ENCODE measurements around the gene CLEC16A. TPM values are rescaled to one million over a fixed set of nuclear protein-coding genes. Genes with fewer than 3 reads are reported as not detected.
A peak's percentile ranks its signal among the peaks of the same experiment; 100 is the strongest.

The CLEC16A gene
- total and polyA plus RNA-seq, 2 experiments from 2014 or later = 17.5 to 26.8 TPM

GRCh38 chr16:11084876-11085485 lies 140.6 kb downstream of the CLEC16A start:
- Histone ChIP-seq H3K27me3 (no peaks in the 10 kb centered on the region), H3K27ac (peak overlapping the region; percentile 82), H3K36me3 (no peaks in the 10 kb centered on the region), H3K9me3 (ENCODE audit: low read depth) (no peaks in the 10 kb centered on the region), H3K4me1 (ENCODE audit: low read depth) (peaks cover 21% of the 10 kb centered on the region), H3K4me3 (no peak overlapping the region)
- TF ChIP-seq CTCF (IDR thresholded peaks at IDR 0.05; ENCODE audit: low read depth, low read length) = no peak
- no peak for DNase-seq (ENCODE audit: low read depth in 1 of 2, low spot score in 1 of 2)

- H3K9me3 ChIP-seq (ENCODE audit: low read depth) = no peaks in the 10 kb centered on the region
- H3K36me3 ChIP-seq = no peaks in the 10 kb centered on the region
- no peak overlapping the region for H3K27ac ChIP-seq
- H3K27me3 ChIP-seq = no peaks in the 10 kb centered on the region
- H3K4me3 ChIP-seq = no peak overlapping the region
- no peak for DNase-seq (ENCODE audit: low read depth in 1 of 2, low spot score in 1 of 2)
- peaks cover 18% of the 10 kb centered on the region for H3K4me1 ChIP-seq (ENCODE audit: low read depth)
- no peak for TF ChIP-seq CTCF (IDR thresholded peaks at IDR 0.05; ENCODE audit: low read depth, low read length)
Measured at GRCh38 chr16:11085916-11086315, 141.6 kb downstream of the CLEC16A start.

GRCh38 chr16:11087691-11088073 lies 143.3 kb downstream of the CLEC16A start:
- H3K36me3 ChIP-seq = no peaks in the 10 kb centered on the region
- no peak overlapping the region for H3K4me3 ChIP-seq
- peak overlapping the region; percentile 68 for H3K27ac ChIP-seq
- H3K4me1 ChIP-seq (ENCODE audit: low read depth) = peaks cover 17% of the 10 kb centered on the region
- no peaks in the 10 kb centered on the region for H3K27me3 ChIP-seq
- DNase-seq (ENCODE audit: low read depth in 1 of 2, low spot score in 1 of 2) = no peak
- TF ChIP-seq CTCF (IDR thresholded peaks at IDR 0.05; ENCODE audit: low read depth, low read length) = no peak
- no peaks in the 10 kb centered on the region for H3K9me3 ChIP-seq (ENCODE audit: low read depth)

- no peak overlapping the region for H3K4me3 ChIP-seq
- H3K36me3 ChIP-seq = no peaks in the 10 kb centered on the region
- no peaks in the 10 kb centered on the region for H3K9me3 ChIP-seq (ENCODE audit: low read depth)
- H3K27ac ChIP-seq = peak overlapping the region; percentile 68
- peaks cover 17% of the 10 kb centered on the region for H3K4me1 ChIP-seq (ENCODE audit: low read depth)
- DNase-seq (ENCODE audit: low read depth in 1 of 2, low spot score in 1 of 2) = no peak
- no peaks in the 10 kb centered on the region for H3K27me3 ChIP-seq
- no peak for TF ChIP-seq CTCF (IDR thresholded peaks at IDR 0.05; ENCODE audit: low read depth, low read length)
Measured at GRCh38 chr16:11088074-11088730, 143.8 kb downstream of the CLEC16A start.

- Histone ChIP-seq H3K4me1 (ENCODE audit: low read depth) (peaks cover 17% of the 10 kb centered on the region), H3K9me3 (ENCODE audit: low read depth) (no peaks in the 10 kb centered on the region), H3K36me3 (no peaks in the 10 kb centered on the region), H3K27me3 (no peaks in the 10 kb centered on the region), H3K4me3 (no peak overlapping the region), H3K27ac (no peak overlapping the region)
- TF ChIP-seq CTCF (IDR thresholded peaks at IDR 0.05; ENCODE audit: low read depth, low read length) = no peak
- no peak for DNase-seq (ENCODE audit: low read depth in 1 of 2, low spot score in 1 of 2)
Measured at GRCh38 chr16:11088831-11089230, 144.5 kb downstream of the CLEC16A start.

Measured in cardiac muscle cell (in vitro differentiated cells and primary cell).